ENCODE results near the gene SLC22A12. TPM values are rescaled to one million over a fixed set of nuclear protein-coding genes. Genes with fewer than 3 reads are reported as not detected.

Gene SLC22A12
- polyA plus RNA-seq, 1 donor: 0.03 TPM

DNA sequence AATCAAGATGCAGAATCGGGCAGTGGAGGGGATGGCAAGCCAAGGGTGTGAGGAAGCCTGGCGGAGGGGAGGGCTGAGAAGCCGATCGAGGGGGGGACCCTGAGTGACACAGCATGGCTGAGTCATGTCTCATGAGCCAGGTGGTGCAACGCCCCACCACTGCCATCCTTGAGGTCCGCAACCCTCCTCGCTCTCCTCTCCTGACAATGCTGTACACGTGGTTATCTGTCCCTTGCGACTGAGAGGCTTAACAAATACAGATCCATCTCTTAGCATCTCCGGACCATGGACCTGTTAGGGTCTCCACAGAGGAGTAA, 14.2 kb downstream of the SLC22A12 start:
- peaks cover 8% of the 10 kb centered on the region for H3K27me3 ChIP-seq (ENCODE audit: control insufficient read depth, insufficient read depth, low read length)
- no peak for DNase-seq
- H3K36me3 ChIP-seq (ENCODE audit: control insufficient read depth, insufficient read depth, low read length): no peaks in the 10 kb centered on the region
- peaks cover 8% of the 10 kb centered on the region for H3K4me1 ChIP-seq (ENCODE audit: control insufficient read depth, insufficient read depth, low read length)
- WGBS (ENCODE audit: insufficient coverage, low lambda C conversion rate): no CpG with 5 or more reads among the region's 10 CpGs
- no peak overlapping the region for H3K4me3 ChIP-seq (ENCODE audit: low read length)
- no peak overlapping the region for H3K27ac ChIP-seq (ENCODE audit: low read length)
- H3K9me3 ChIP-seq (ENCODE audit: control insufficient read depth, low read depth, low read length): no peaks in the 10 kb centered on the region

DNA sequence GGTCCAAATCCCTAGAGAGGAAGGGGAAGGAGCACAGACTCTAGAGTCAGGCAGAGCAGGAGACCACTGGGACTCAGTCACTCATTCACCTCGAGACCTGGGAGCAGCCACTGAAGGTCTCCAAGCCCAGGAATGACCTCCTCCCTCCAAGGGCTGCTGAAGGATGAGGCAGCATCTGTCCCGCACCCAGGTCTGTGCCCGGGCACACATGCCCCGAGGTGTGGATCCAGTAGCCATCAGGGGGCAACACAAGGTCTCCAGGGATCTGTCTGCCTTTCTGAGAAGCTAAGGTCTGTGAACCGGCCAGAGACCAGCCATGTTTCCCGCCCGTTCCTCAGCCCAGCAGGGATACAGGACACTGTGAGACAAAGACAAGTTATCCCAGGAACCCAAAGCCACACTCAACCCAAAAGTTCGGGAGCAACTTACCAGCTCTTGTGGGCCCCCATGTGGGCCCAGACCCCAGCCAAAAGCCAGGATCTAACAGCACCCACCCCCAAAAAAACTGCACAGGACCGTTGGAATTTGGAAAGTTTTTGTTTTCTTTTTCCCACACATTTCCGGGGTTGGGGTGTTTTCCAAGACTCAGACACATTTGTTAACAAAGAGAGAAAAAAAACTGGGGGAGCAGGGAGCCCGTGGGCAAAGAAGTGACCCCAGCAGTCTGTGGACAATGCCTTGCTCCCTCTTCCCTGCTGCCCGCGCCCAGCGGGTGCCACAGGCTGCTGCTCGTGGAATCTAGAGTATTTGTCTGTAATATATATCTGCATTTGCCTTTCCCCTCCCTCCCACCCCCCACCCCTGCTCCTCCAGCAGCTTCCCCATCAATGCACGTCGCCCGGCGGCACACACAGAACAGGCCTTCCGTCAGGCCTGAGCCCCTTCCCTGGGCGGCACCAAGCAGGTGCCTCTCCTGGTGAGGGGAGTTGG, 14.9 kb downstream of the SLC22A12 start:
- Histone ChIP-seq H3K4me3 (ENCODE audit: low read length) (no peak overlapping the region), H3K36me3 (ENCODE audit: control insufficient read depth, insufficient read depth, low read length) (no peaks in the 10 kb centered on the region), H3K9me3 (ENCODE audit: control insufficient read depth, low read depth, low read length) (no peaks in the 10 kb centered on the region), H3K27me3 (ENCODE audit: control insufficient read depth, insufficient read depth, low read length) (peaks cover 8% of the 10 kb centered on the region), H3K4me1 (ENCODE audit: control insufficient read depth, insufficient read depth, low read length) (peaks cover 8% of the 10 kb centered on the region), H3K27ac (ENCODE audit: low read length) (no peak overlapping the region)
- DNase-seq: no peak
- WGBS (ENCODE audit: insufficient coverage, low lambda C conversion rate): 80% methylated on average over 1 of the region's 21 CpGs

DNA sequence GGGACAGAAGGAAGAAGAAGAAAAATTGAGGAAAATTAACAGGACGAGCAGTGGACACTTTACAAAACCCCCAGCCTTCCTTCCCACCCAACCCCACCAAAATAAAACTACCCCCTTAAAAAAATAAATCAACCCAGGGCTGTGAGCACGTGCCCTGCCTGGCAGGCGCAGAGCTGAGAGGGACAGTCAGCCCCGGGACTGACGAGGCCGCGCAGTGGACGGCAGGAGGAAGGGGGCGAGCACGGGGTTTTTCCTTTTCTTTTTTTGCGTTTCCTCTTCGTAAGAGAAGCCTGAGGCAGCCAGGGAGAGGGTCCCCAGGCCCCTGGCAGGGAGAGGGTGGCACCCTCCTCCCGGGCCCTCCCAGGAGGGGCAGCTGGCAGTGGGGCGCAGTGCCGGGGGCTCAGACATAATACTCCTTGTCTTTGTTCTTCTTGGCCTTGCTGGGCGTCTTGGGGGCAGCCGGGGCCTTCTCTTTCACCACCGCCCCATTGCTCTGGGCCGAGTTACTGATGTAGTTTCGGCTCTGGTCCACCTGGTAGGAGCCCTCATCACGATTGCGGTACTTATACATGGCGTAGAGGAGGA, 15.9 kb downstream of the SLC22A12 start:
- no peaks in the 10 kb centered on the region for H3K9me3 ChIP-seq (ENCODE audit: control insufficient read depth, low read depth, low read length)
- H3K4me1 ChIP-seq (ENCODE audit: control insufficient read depth, insufficient read depth, low read length): peaks cover 3% of the 10 kb centered on the region
- WGBS (ENCODE audit: insufficient coverage, low lambda C conversion rate): no CpG with 5 or more reads among the region's 23 CpGs
- H3K4me3 ChIP-seq (ENCODE audit: low read length): no peak overlapping the region
- no peaks in the 10 kb centered on the region for H3K36me3 ChIP-seq (ENCODE audit: control insufficient read depth, insufficient read depth, low read length)
- peaks cover 8% of the 10 kb centered on the region for H3K27me3 ChIP-seq (ENCODE audit: control insufficient read depth, insufficient read depth, low read length)
- no peak for DNase-seq
- no peak overlapping the region for H3K27ac ChIP-seq (ENCODE audit: low read length)

DNA sequence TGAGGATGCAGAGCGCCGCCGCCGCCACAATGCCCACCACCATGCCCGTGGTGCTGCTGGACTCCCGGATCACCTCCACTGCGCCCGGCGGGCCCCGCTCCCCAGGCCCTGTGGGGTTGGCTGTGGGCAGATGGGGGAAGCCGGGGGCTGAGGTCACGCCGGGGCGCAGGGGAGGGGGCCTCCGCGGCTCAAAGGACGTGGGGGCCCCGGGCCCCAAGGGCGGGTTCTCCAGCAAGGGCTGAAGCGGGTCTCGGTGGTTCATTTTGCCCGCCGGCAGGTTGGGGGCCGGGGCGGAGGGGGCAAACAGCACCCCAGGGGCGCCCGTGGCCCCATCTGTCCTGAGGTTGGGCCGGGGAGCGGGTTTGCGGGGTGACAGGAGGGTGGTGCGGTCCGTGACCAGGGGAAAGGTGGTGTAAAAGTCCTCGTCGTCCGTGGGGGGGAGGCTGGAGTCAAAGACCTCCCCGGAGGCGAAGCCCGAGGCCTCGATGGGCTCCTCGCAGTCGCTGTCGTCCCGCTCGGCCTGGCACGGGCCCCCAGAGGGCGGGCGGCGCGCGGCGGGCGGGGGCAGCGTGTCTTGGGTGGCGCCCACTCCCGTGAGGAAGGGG, 16.5 kb downstream of the SLC22A12 start:
- DNase-seq: no peak
- no CpG with 5 or more reads among the region's 55 CpGs for WGBS (ENCODE audit: insufficient coverage, low lambda C conversion rate)
- no peak overlapping the region for H3K27ac ChIP-seq (ENCODE audit: low read length)
- no peaks in the 10 kb centered on the region for H3K36me3 ChIP-seq (ENCODE audit: control insufficient read depth, insufficient read depth, low read length)
- H3K27me3 ChIP-seq (ENCODE audit: control insufficient read depth, insufficient read depth, low read length): peaks cover 8% of the 10 kb centered on the region
- H3K4me1 ChIP-seq (ENCODE audit: control insufficient read depth, insufficient read depth, low read length): peaks cover 3% of the 10 kb centered on the region
- H3K9me3 ChIP-seq (ENCODE audit: control insufficient read depth, low read depth, low read length): no peaks in the 10 kb centered on the region
- no peak overlapping the region for H3K4me3 ChIP-seq (ENCODE audit: low read length)

DNA sequence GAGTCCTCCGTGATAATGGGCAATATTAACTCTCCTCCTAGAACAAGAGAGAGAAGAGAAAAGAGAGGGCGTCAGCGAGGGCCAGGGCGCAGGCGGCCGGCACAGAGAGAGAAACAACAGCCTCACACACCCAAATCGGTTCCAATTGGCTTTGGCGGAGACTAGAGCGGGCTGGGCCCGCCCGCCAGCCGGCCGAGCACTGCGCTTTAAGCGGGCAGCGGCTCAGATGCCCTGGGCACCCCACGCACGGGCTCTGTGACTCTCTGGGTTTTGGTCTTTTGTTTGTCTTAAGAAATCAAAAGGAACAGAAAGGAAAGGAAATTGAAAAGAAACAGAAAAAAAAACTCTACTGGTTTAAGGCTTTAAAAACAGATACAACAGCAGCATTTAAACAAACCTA, 17.0 kb downstream of the SLC22A12 start:
- Histone ChIP-seq H3K36me3 (ENCODE audit: control insufficient read depth, insufficient read depth, low read length) (no peaks in the 10 kb centered on the region), H3K4me1 (ENCODE audit: control insufficient read depth, insufficient read depth, low read length) (peaks cover 3% of the 10 kb centered on the region), H3K27ac (ENCODE audit: low read length) (no peak overlapping the region), H3K9me3 (ENCODE audit: control insufficient read depth, low read depth, low read length) (no peaks in the 10 kb centered on the region), H3K4me3 (ENCODE audit: low read length) (no peak overlapping the region), H3K27me3 (ENCODE audit: control insufficient read depth, insufficient read depth, low read length) (peaks cover 8% of the 10 kb centered on the region)
- DNase-seq: peak in 1 of 2 donors; percentile 19
- WGBS (ENCODE audit: insufficient coverage, low lambda C conversion rate): 50% methylated on average over 1 of the region's 18 CpGs

DNA sequence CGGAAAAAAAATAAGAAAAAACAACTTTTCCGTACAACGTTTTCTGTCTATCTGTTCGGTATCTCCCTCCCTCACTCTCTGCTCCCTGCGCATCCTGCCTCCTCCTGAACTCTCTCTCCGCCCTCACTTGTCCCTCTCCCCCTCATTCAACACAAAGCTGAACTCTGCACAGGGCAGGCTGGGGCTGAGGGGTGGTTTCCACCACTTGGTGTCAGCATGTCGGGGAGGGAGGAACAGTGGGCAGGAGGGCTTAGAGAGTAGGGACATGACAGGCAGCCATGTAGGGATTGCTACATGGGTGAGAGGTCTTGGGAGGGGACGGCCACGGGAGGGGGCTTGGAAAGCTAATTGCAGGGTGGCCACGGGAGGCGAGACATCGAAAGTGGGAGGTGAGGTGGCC, 17.6 kb downstream of the SLC22A12 start:
- DNase-seq: no peak
- peaks cover 3% of the 10 kb centered on the region for H3K4me1 ChIP-seq (ENCODE audit: control insufficient read depth, insufficient read depth, low read length)
- no peaks in the 10 kb centered on the region for H3K9me3 ChIP-seq (ENCODE audit: control insufficient read depth, low read depth, low read length)
- no peaks in the 10 kb centered on the region for H3K36me3 ChIP-seq (ENCODE audit: control insufficient read depth, insufficient read depth, low read length)
- 27% methylated on average over 4 of the region's 12 CpGs for WGBS (ENCODE audit: insufficient coverage, low lambda C conversion rate)
- no peak overlapping the region for H3K4me3 ChIP-seq (ENCODE audit: low read length)
- no peak overlapping the region for H3K27ac ChIP-seq (ENCODE audit: low read length)
- peaks cover 8% of the 10 kb centered on the region for H3K27me3 ChIP-seq (ENCODE audit: control insufficient read depth, insufficient read depth, low read length)

DNA sequence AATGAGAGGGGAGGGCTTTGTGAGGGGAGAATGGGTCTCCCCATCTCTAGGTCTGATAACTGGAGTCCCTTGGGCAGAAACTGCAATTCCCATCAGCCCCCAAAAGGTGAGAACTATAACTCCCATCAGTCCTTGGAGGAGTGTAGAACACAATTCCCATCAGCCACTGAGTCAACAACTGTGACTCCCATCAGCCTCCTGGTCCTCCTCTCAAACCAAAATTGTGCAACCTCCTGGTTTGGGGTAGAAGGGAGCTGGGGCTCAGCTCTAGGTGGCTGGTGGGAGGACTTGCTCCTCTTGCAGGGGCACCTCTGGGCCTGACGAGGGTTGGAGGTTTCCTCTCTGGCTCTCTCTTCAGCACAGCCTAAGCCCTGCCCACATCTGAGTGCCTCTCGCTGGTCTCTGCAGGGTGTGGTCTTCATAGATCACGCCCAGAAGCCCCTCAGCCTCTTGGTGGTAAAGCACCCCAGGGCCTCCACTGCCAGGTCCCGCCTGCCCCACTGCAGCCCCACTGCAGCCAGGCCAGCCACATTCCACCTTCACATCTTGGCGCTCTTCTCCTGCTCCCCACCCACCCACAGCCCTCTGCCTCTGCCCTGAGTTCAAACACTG, 18.5 kb downstream of the SLC22A12 start:
- Histone ChIP-seq H3K27ac (ENCODE audit: low read length) (no peak overlapping the region), H3K4me3 (ENCODE audit: low read length) (no peak overlapping the region), H3K27me3 (ENCODE audit: control insufficient read depth, insufficient read depth, low read length) (peaks cover 8% of the 10 kb centered on the region), H3K36me3 (ENCODE audit: control insufficient read depth, insufficient read depth, low read length) (no peaks in the 10 kb centered on the region), H3K9me3 (ENCODE audit: control insufficient read depth, low read depth, low read length) (no peaks in the 10 kb centered on the region), H3K4me1 (ENCODE audit: control insufficient read depth, insufficient read depth, low read length) (peaks cover 3% of the 10 kb centered on the region)
- DNase-seq: no peak
- WGBS (ENCODE audit: insufficient coverage, low lambda C conversion rate): no CpG with 5 or more reads among the region's 5 CpGs

DNA sequence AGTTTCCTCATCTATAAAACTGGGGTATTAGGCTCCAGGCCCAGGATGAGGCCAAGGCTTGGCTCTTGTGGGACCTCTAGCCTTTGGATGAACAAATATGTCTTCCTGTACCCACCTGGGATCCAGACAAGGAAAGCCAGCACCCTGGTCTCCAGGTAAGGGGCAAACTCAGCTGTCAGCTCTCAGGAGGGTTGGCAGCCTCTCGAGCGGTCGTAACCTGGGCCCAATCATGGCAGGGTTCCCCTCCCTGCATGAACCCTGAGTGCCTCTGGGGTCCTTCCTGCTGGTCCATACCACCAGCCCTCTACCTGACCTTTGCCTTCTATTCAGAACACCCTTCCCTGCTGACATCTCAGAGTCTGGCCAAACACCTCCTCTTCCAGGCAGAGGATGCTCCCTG, 19.6 kb downstream of the SLC22A12 start:
- Histone ChIP-seq H3K4me1 (ENCODE audit: control insufficient read depth, insufficient read depth, low read length) (peaks cover 3% of the 10 kb centered on the region), H3K27me3 (ENCODE audit: control insufficient read depth, insufficient read depth, low read length) (peaks cover 6% of the 10 kb centered on the region), H3K36me3 (ENCODE audit: control insufficient read depth, insufficient read depth, low read length) (no peaks in the 10 kb centered on the region), H3K9me3 (ENCODE audit: control insufficient read depth, low read depth, low read length) (no peaks in the 10 kb centered on the region), H3K4me3 (ENCODE audit: low read length) (no peak overlapping the region), H3K27ac (ENCODE audit: low read length) (no peak overlapping the region)
- no CpG with 5 or more reads among the region's 3 CpGs for WGBS (ENCODE audit: insufficient coverage, low lambda C conversion rate)
- no peak for DNase-seq

DNA sequence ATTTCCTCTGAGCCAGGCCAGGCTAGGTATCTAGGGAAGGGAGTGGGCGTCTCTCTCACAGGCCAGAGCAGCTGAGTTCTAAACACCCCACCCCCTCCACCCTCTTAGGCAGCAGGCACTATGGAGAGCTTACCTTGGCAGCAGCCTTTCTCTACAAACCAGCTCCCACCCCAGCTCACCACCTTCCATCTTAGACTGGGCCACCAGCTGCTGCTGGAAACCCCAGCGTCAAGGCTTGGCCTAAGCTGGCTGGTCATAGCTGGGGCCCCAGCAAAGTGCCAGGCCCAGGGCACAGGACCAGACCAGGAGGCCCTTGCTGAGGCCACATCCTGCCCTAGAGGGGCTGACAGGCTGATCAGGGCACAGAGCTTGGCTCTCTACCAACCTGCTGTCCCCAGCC, 20.2 kb downstream of the SLC22A12 start:
- no CpG with 5 or more reads among the region's 2 CpGs for WGBS (ENCODE audit: insufficient coverage, low lambda C conversion rate)
- DNase-seq: no peak
- no peak overlapping the region for H3K4me3 ChIP-seq (ENCODE audit: low read length)
- no peaks in the 10 kb centered on the region for H3K9me3 ChIP-seq (ENCODE audit: control insufficient read depth, low read depth, low read length)
- no peaks in the 10 kb centered on the region for H3K36me3 ChIP-seq (ENCODE audit: control insufficient read depth, insufficient read depth, low read length)
- H3K4me1 ChIP-seq (ENCODE audit: control insufficient read depth, insufficient read depth, low read length): peaks cover 3% of the 10 kb centered on the region
- H3K27me3 ChIP-seq (ENCODE audit: control insufficient read depth, insufficient read depth, low read length): peaks cover 6% of the 10 kb centered on the region
- no peak overlapping the region for H3K27ac ChIP-seq (ENCODE audit: low read length)

DNA sequence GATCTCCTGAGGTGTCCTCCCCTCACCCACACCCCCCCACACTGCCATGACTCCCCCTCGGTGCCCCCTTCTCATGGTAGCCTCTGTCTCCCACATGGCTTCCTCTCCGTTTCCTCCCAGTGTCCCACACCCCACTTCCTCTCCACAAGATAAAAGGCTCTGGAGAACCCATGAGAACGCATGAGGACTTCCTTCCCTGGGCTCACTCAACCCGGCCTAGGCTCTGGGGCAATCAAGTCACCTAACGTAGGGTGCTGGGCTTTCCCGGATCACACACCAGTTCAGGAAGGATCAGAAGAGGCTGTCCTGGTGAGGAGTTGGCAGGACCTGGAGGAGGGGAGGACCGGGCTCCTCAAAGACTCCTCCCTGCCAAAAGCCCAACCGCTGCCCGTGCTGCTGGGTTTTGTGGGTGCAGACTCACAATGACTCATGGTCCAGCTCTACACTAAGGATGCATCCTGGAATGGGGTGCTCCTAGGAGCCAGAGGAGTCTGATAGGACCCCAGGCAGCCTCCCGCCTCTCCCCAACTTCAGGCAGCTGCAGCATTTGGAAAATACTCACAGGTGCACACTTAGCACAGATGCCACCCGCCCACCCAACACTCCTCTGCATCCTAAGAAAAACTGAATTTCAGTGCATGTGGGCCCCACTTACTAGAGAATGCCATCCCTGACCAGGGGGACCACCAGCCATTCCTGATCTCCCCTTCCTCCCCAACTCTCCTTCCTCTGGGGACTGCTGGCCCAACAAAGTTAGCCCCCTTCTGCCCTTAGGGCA, 21.0 kb downstream of the SLC22A12 start:
- Histone ChIP-seq H3K27me3 (ENCODE audit: control insufficient read depth, insufficient read depth, low read length) (peaks cover 6% of the 10 kb centered on the region), H3K27ac (ENCODE audit: low read length) (no peak overlapping the region), H3K4me3 (ENCODE audit: low read length) (no peak overlapping the region), H3K9me3 (ENCODE audit: control insufficient read depth, low read depth, low read length) (no peaks in the 10 kb centered on the region), H3K4me1 (ENCODE audit: control insufficient read depth, insufficient read depth, low read length) (peaks cover 3% of the 10 kb centered on the region), H3K36me3 (ENCODE audit: control insufficient read depth, insufficient read depth, low read length) (no peaks in the 10 kb centered on the region)
- DNase-seq: no peak
- WGBS (ENCODE audit: insufficient coverage, low lambda C conversion rate): no CpG with 5 or more reads among the region's 11 CpGs
